HCT116 (cell line): ENCODE results near the gene MEPCE. TPM values are rescaled to one million over a fixed set of nuclear protein-coding genes. Genes with fewer than 3 reads are reported as not detected.

Source experiments
- ATAC-seq: fragments of 200-7000 bp; cut with Tn5 transposase; 2 replicates; pipeline ENCODE4 v1.9.1; 2020; ENCODE audit warnings: mild to moderate bottlenecking, moderate library complexity
- BruUV-seq: library from RNA; stranded (reverse); fragments of 400-500 nt; replicated peaks from 2 replicates; lab custom pipeline; 2021; lab: Mats Ljungman, UMichigan
- CTCF ChIA-PET: fragments of 300-600 bp; sonication (Branson Sonifier 250); formaldehyde crosslinking; loops from one replicate; lab custom pipeline; 2021; ENCODE audit warnings: antibody characterized with exemption; lab: Charles Lee
- POLR2A ChIA-PET: fragments of 300-600, 350-600 bp; sonication (Branson Sonifier 250); formaldehyde crosslinking; loops from one replicate; lab custom pipeline; 2021; ENCODE audit warnings: antibody characterized with exemption; lab: Charles Lee
- RAD21 ChIA-PET, 2 experiments: fragments of 300-600 bp; sonication (Branson Sonifier 250); formaldehyde crosslinking; loops; one replicate each; lab custom pipeline; 2023; ENCODE audit warnings: low total read pairs in 2 of 2; ENCODE audit not compliant: uncharacterized antibody in 2 of 2, unreplicated experiment in 2 of 2, low non-redundant PET in 1 of 2; lab: Charles Lee
- DNase-seq: peaks from one replicate; pipeline ENCODE4 v3.0.0-alpha.2; 2010; ENCODE audit warnings: low read depth, low spot score
- H2AFZ ChIP-seq: fragments of 200-600 bp; shearing (Covaris generic), sonication (generic); 2 replicates; pipeline ENCODE4 v1.6.1; 2017; ENCODE audit warnings: low read depth, mixed run types, mixed read lengths, antibody characterized with exemption, low read length; ENCODE audit not compliant: poor library complexity, severe bottlenecking
- H3K27ac ChIP-seq: 2 replicates; pipeline ENCODE4 v1.5.1; 2012; ENCODE audit warnings: low read depth, low read length
- H3K27me3 ChIP-seq: fragments of 200-600 bp; sonication (generic); 2 replicates; pipeline ENCODE4 v1.6.1; 2016; ENCODE audit warnings: mixed run types, low read length, mixed read lengths; ENCODE audit not compliant: insufficient read depth
- H3K36me3 ChIP-seq, 2 experiments: fragments of 200-500 bp in 1 of 2; fragments of 200-600 bp in 1 of 2; sonication (Bioruptor generic) in 1 of 2; sonication (generic) in 1 of 2; 2 replicates each; pipeline versions ENCODE4 v1.5.1 to v1.6.1; 2014 to 2016; ENCODE audit warnings: low read length in 2 of 2, inconsistent platforms in 1 of 2, mixed read lengths in 1 of 2, mixed run types in 1 of 2; ENCODE audit not compliant: insufficient read depth in 2 of 2, control insufficient read depth in 1 of 2
- H3K4me1 ChIP-seq, 2 experiments: fragments of 200-600 bp in 1 of 2; sonication (generic) in 1 of 2; 2 replicates each; pipeline versions ENCODE4 v1.5.1 to v1.6.1; 2012 to 2017; ENCODE audit warnings: low read length in 2 of 2, inconsistent platforms in 1 of 2, mild to moderate bottlenecking in 1 of 2, mixed read lengths in 1 of 2, mixed run types in 1 of 2, moderate library complexity in 1 of 2; ENCODE audit not compliant: insufficient read depth in 2 of 2, control insufficient read depth in 1 of 2
- H3K4me2 ChIP-seq: fragments of 200-600 bp; sonication (generic); 2 replicates; pipeline ENCODE4 v1.6.1; 2017; ENCODE audit warnings: mixed run types, low read length, mixed read lengths
- H3K4me3 ChIP-seq, 2 experiments: fragments of 200-600 bp in 1 of 2; sonication (generic) in 1 of 2; replicated peaks in 1 of 2; 2 replicates each; pipeline ENCODE4 v1.5.1; 2011 to 2016; ENCODE audit warnings: low read length in 2 of 2, control low read depth in 1 of 2, low read depth in 1 of 2, mild to moderate bottlenecking in 1 of 2, mixed read lengths in 1 of 2, mixed run types in 1 of 2
- H3K79me2 ChIP-seq: fragments of 200-600 bp; sonication (generic); 2 replicates; pipeline ENCODE4 v1.6.1; 2017; ENCODE audit warnings: mild to moderate bottlenecking, mixed run types, low read length, moderate library complexity, mixed read lengths; ENCODE audit not compliant: insufficient read depth
- H3K9ac ChIP-seq: fragments of 200-600 bp; sonication (generic); 2 replicates; pipeline ENCODE4 v1.6.1; 2016; ENCODE audit warnings: low read length, mixed read lengths
- H3K9me2 ChIP-seq: fragments of 200-600 bp; sonication (generic), shearing (Covaris generic); 2 replicates; pipeline ENCODE4 v1.6.1; 2017; ENCODE audit warnings: mixed run types, mild to moderate bottlenecking, moderate library complexity; ENCODE audit not compliant: insufficient read depth
- H3K9me3 ChIP-seq, 2 experiments: fragments of 200-500 bp in 1 of 2; fragments of 200-600 bp in 1 of 2; sonication (Bioruptor generic) in 1 of 2; sonication (generic) in 1 of 2; 2 replicates each; pipeline ENCODE4 v1.6.1; 2014 to 2017; ENCODE audit warnings: low read length in 2 of 2, mixed read lengths in 2 of 2, inconsistent platforms in 1 of 2, low read depth in 1 of 2, mild to moderate bottlenecking in 1 of 2, mixed run types in 1 of 2, moderate library complexity in 1 of 2; ENCODE audit not compliant: control insufficient read depth in 1 of 2, insufficient read depth in 1 of 2
- H4K20me1 ChIP-seq: fragments of 200-600 bp; sonication (generic), shearing (Covaris generic); 2 replicates; pipeline ENCODE4 v1.6.1; 2017; ENCODE audit warnings: mixed run types, mild to moderate bottlenecking, moderate library complexity; ENCODE audit not compliant: insufficient read depth
- ATF3 ChIP-seq: IDR thresholded peaks from 2 replicates; pipeline ENCODE4 v1.6.1; 2012
- CBX3 ChIP-seq: IDR thresholded peaks from 2 replicates; pipeline ENCODE4 v1.6.1; 2012; ENCODE audit warnings: low read depth
- EGR1 ChIP-seq: IDR thresholded peaks from 2 replicates; pipeline ENCODE4 v1.6.1; 2012; ENCODE audit warnings: low read depth
- ELF1 ChIP-seq: IDR thresholded peaks from 2 replicates; pipeline ENCODE4 v1.6.1; 2012; ENCODE audit warnings: low read depth, borderline replicate concordance
- MAX ChIP-seq: IDR thresholded peaks from 2 replicates; pipeline ENCODE4 v1.6.1; 2012
- POLR2AphosphoS5 ChIP-seq: IDR thresholded peaks from 2 replicates; pipeline ENCODE4 v1.6.1; 2011; ENCODE audit warnings: mild to moderate bottlenecking, low read depth, low read length, moderate library complexity
- RAD21 ChIP-seq: IDR thresholded peaks from 2 replicates; pipeline ENCODE4 v1.6.1; 2012; ENCODE audit warnings: low read depth, mild to moderate bottlenecking
- SRF ChIP-seq: IDR thresholded peaks from 2 replicates; pipeline ENCODE4 v1.6.1; 2012; ENCODE audit warnings: low read depth
- YY1 ChIP-seq: IDR thresholded peaks from 2 replicates; pipeline ENCODE4 v1.6.1; 2011; ENCODE audit warnings: low read length, low read depth, moderate library complexity, mild to moderate bottlenecking; ENCODE audit not compliant: insufficient replicate concordance; ENCODE audit errors: extremely low read depth
- ZBTB33 ChIP-seq: IDR thresholded peaks from 2 replicates; pipeline ENCODE4 v1.6.1; 2011; ENCODE audit warnings: mild to moderate bottlenecking, low read length, moderate library complexity; ENCODE audit not compliant: insufficient replicate concordance; ENCODE audit errors: extremely low read depth
- intact Hi-C: fragments of 100-400 bp; cut with micrococcal nuclease; formaldehyde crosslinking; loops from 2 replicates; pipeline ENCODE4 v1.10.0; 2022
- total RNA-seq: library from RNA; stranded (reverse); gene quantifications from one replicate; pipeline ENCODE4 v1.2.1, GENCODE V29; 2021; ENCODE audit not compliant: unreplicated experiment

Gene MEPCE
- total RNA-seq, 1 experiment from 2014 or later: 44.4 TPM

- no peak for DNase-seq
- no peak overlapping the region for H2AFZ ChIP-seq
- intact Hi-C loops: no loop called here
- H3K27me3 ChIP-seq: no peaks in the 10 kb centered on the region
- TF ChIP-seq ZBTB33: no peak
- no peak for TF ChIP-seq ATF3
- BruUV-seq: no TSS peak
- no peak overlapping the region for H3K9ac ChIP-seq
- no peak overlapping the region for H3K27ac ChIP-seq
- RAD21 ChIA-PET: no interaction called here
- no peaks in the 10 kb centered on the region for H3K79me2 ChIP-seq
- no peak overlapping the region for H3K4me3 ChIP-seq
- peaks cover 4 to 11% of the 10 kb centered on the region in 2 experiments; a peak in 2 of 4 replicates for H3K4me1 ChIP-seq
- H3K36me3 ChIP-seq: no peaks in the 10 kb centered on the region
- H3K9me3 ChIP-seq: no peaks in the 10 kb centered on the region
- no peak overlapping the region for H3K4me2 ChIP-seq
- CTCF ChIA-PET: no interaction called here
- H3K9me2 ChIP-seq: no peaks in the 10 kb centered on the region
- POLR2A ChIA-PET: no interaction called here
- no peak for ATAC-seq
- no peaks in the 10 kb centered on the region for H4K20me1 ChIP-seq
These were observed 27.4 kb downstream of the MEPCE start for GRCh38 chr7:100457033-100457432.

GRCh38 chr7:100464210-100464660 lies 34.6 kb downstream of the MEPCE start, which contains the start of gene SPACDR:
SPACDR (minus strand) TSS chr7:100464260; CDS start chr7:100464025, 235 bp downstream.
- Histone ChIP-seq H3K27ac (no peak within 1 kb of the TSS), H3K4me2 (no peak within 1 kb of the TSS), H3K4me1 (peaks cover 0 to 12% of the 10 kb centered on the region in 2 experiments; a peak in 2 of 4 replicates), H4K20me1 (no peaks in the 10 kb centered on the region), H3K36me3 (no peaks in the 10 kb centered on the region), H3K9me3 (no peaks in the 10 kb centered on the region), H3K79me2 (no peaks in the 10 kb centered on the region), H3K27me3 (no peaks in the 10 kb centered on the region), H3K9ac (no peak within 1 kb of the TSS), H2AFZ (no peak within 1 kb of the TSS), H3K9me2 (no peaks in the 10 kb centered on the region), H3K4me3 (no peak within 1 kb of the TSS)
- DNase-seq (no peak), ATAC-seq (no peak)
- POLR2A ChIA-PET: interaction anchor here (1.5 kb wide), 1 partner anchor 122 kb away, joined by 6 read pairs; the partner anchor contains the start of genes FBXO24 and LRCH4
- RAD21 ChIA-PET: no interaction called here
- CTCF ChIA-PET: interaction anchor here (2.4 kb wide), 1 partner anchor 122 kb away, joined by 7 read pairs; the partner anchor contains the start of genes FBXO24 and LRCH4
- intact Hi-C loops: no loop called here
- TF ChIP-seq ZBTB33: no peak
- TF ChIP-seq POLR2AphosphoS5: no peak
- no peak for TF ChIP-seq MAX
- TF ChIP-seq CBX3: no peak
- TF ChIP-seq SRF: no peak
- no peak for TF ChIP-seq YY1
- TF ChIP-seq EGR1: no peak
- TF ChIP-seq RAD21: no peak
- TF ChIP-seq ELF1: no peak
- BruUV-seq: no TSS peak
